M059J (cell line): ENCODE data around the gene CCDC89. TPM values are rescaled to one million over a fixed set of nuclear protein-coding genes. Genes with fewer than 3 reads are reported as not detected.
"Not testable (repeated sequence)": the region's sequence is repeated elsewhere in the genome, so short reads cannot be mapped to it uniquely, and the experiment has no call there.

Experiments
- DNase-seq: peaks from one replicate; pipeline ENCODE4 v3.0.0-alpha.2; 2012; ENCODE audit warnings: low read depth
- total RNA-seq: library from RNA; depleted of rRNA; stranded (reverse); fragments of >200 nt; shearing (Covaris generic); gene quantifications from 2 replicates; pipeline ENCODE4 v1.2.3, GENCODE V29; 2014

Gene CCDC89
- total RNA-seq, 1 experiment from 2014 or later, result 3.0 TPM

- DNase-seq, result peak; percentile 54
Observed at GRCh38 chr11:85694385-85694980, 8.5 kb upstream of the CCDC89 start.

GRCh38 chr11:85685125-85685819 is 723 bp downstream of the CCDC89 start:
- no peak for DNase-seq

- peak; percentile 31 for DNase-seq
Observed at GRCh38 chr11:85682330-85683305, 3.4 kb downstream of the CCDC89 start.

- no peak for DNase-seq
Observed at GRCh38 chr11:85680897-85681296, 5.1 kb downstream of the CCDC89 start.

- DNase-seq, result no peak
Observed at GRCh38 chr11:85679576-85679975, 6.4 kb downstream of the CCDC89 start.

GRCh38 chr11:85673393-85673792 is 12.6 kb downstream of the CCDC89 start:
- no peak for DNase-seq

GRCh38 chr11:85672105-85672902 is 13.7 kb downstream of the CCDC89 start:
- peak; percentile 20 for DNase-seq

- DNase-seq, result not testable (repeated sequence)
Observed at GRCh38 chr11:85670949-85671663, 14.9 kb downstream of the CCDC89 start.

- no peak for DNase-seq
Observed at GRCh38 chr11:85668157-85668556, 17.8 kb downstream of the CCDC89 start.

- no peak for DNase-seq
Observed at GRCh38 chr11:85666687-85667086, 19.3 kb downstream of the CCDC89 start.

- DNase-seq, result peak; percentile 40
Observed at GRCh38 chr11:85665733-85666132, 20.3 kb downstream of the CCDC89 start.

GRCh38 chr11:85664615-85665481 is 21.1 kb downstream of the CCDC89 start, which contains the start of gene CREBZF:
CREBZF (minus strand) TSS chr11:85665129; CDS start chr11:85664875, 254 bp downstream.
- peak; percentile 93 for DNase-seq

- peak; percentile 73 for DNase-seq
Observed at GRCh38 chr11:85663753-85664614, 22.0 kb downstream of the CCDC89 start.

GRCh38 chr11:85663080-85663752 is 22.8 kb downstream of the CCDC89 start:
- DNase-seq, result peak; percentile 36

- DNase-seq, result no peak
Observed at GRCh38 chr11:85661972-85662664, 23.9 kb downstream of the CCDC89 start.

GRCh38 chr11:85658180-85658579 is 27.8 kb downstream of the CCDC89 start:
- DNase-seq, result no peak

GRCh38 chr11:85656777-85657176 is 29.2 kb downstream of the CCDC89 start:
- DNase-seq, result no peak
